IMR-90 (cell line): ENCODE measurements around the gene FUT6. TPM values are rescaled to one million over a fixed set of nuclear protein-coding genes. Genes with fewer than 3 reads are reported as not detected.

Experiments used
- ATAC-seq: fragments of 200-7000 bp; cut with Tn5 transposase; 2 replicates; pipeline ENCODE4 v1.9.1; 2020; ENCODE audit warnings: low read depth, mild to moderate bottlenecking, moderate library complexity
- BruUV-seq: library from RNA; stranded (reverse); fragments of 400-500 nt; replicated peaks from 2 replicates; lab custom pipeline; 2021; lab: Mats Ljungman, UMichigan
- CTCF ChIA-PET: fragments of 300-600 bp; formaldehyde crosslinking; extraction: SDS; loops from one replicate; lab custom pipeline; 2021; ENCODE audit warnings: antibody characterized with exemption; lab: Yijun Ruan, JAX
- POLR2A ChIA-PET: fragments of 300-600 bp; sonication (Branson Sonifier 250); formaldehyde crosslinking; loops from one replicate; lab custom pipeline; 2022; ENCODE audit warnings: antibody characterized with exemption; ENCODE audit not compliant: unreplicated experiment; lab: Charles Lee
- DNase-seq: peaks from one replicate; pipeline ENCODE4 v3.0.0; 2013
- H2AFZ ChIP-seq: replicated peaks from 2 replicates; pipeline ENCODE3; 2013; ENCODE audit warnings: low read length, mild to moderate bottlenecking; ENCODE audit not compliant: poor library complexity
- H2AK5ac ChIP-seq: 2 replicates; pipeline ENCODE4 v1.6.1; 2013; ENCODE audit warnings: low read depth, low read length, inconsistent platforms
- H2AK9ac ChIP-seq: replicated peaks from 2 replicates; pipeline ENCODE3; 2013; ENCODE audit warnings: mild to moderate bottlenecking, low read depth, low read length, moderate library complexity; ENCODE audit not compliant: poor library complexity
- H2BK120ac ChIP-seq: 2 replicates; pipeline ENCODE4 v1.6.1; 2013; ENCODE audit warnings: low read depth, low read length, inconsistent platforms
- H2BK15ac ChIP-seq: 3 replicates; pipeline ENCODE4 v1.6.1; 2013; ENCODE audit warnings: low read depth, low read length, inconsistent platforms
- H2BK20ac ChIP-seq: 2 replicates; pipeline ENCODE4 v1.6.1; 2013; ENCODE audit warnings: low read depth, mild to moderate bottlenecking, inconsistent platforms, low read length, moderate library complexity
- H2BK5ac ChIP-seq: 2 replicates; pipeline ENCODE4 v1.6.1; 2013; ENCODE audit warnings: mild to moderate bottlenecking, low read depth, low read length, inconsistent platforms; ENCODE audit not compliant: poor library complexity, severe bottlenecking
- H3K14ac ChIP-seq: replicated peaks from 2 replicates; pipeline ENCODE4 v1.6.1; 2013; ENCODE audit warnings: low read depth, low read length, inconsistent platforms
- H3K18ac ChIP-seq: 2 replicates; pipeline ENCODE4 v1.6.1; 2013; ENCODE audit warnings: low read depth, low read length, control low read depth
- H3K23ac ChIP-seq: 2 replicates; pipeline ENCODE4 v1.6.1; 2013; ENCODE audit warnings: low read depth, low read length, inconsistent platforms
- H3K27ac ChIP-seq: 2 replicates; pipeline ENCODE4 v1.5.1; 2013; ENCODE audit warnings: mild to moderate bottlenecking, control low read depth, low read length; ENCODE audit not compliant: insufficient read depth
- H3K27me3 ChIP-seq: 2 replicates; pipeline ENCODE4 v1.6.1; 2013; ENCODE audit warnings: low read length; ENCODE audit not compliant: control insufficient read depth, insufficient read depth
- H3K36me3 ChIP-seq: 2 replicates; pipeline ENCODE4 v1.6.1; 2013; ENCODE audit warnings: low read length, mixed read lengths; ENCODE audit not compliant: control insufficient read depth, insufficient read depth
- H3K4ac ChIP-seq: 2 replicates; pipeline ENCODE4 v1.6.1; 2013; ENCODE audit warnings: low read depth, low read length, inconsistent platforms
- H3K4me1 ChIP-seq: 2 replicates; pipeline ENCODE4 v1.6.1; 2013; ENCODE audit warnings: low read length, mixed read lengths; ENCODE audit not compliant: control insufficient read depth, insufficient read depth
- H3K4me2 ChIP-seq: 2 replicates; pipeline ENCODE4 v1.6.1; 2013; ENCODE audit warnings: low read depth, mild to moderate bottlenecking, control low read depth, low read length, moderate library complexity
- H3K4me3 ChIP-seq: 2 replicates; pipeline ENCODE4 v1.5.1; 2013; ENCODE audit warnings: low read depth, mild to moderate bottlenecking, control low read depth, low read length, moderate library complexity; ENCODE audit not compliant: insufficient read depth
- H3K56ac ChIP-seq: 2 replicates; pipeline ENCODE4 v1.6.1; 2013; ENCODE audit warnings: low read length, inconsistent platforms; ENCODE audit not compliant: insufficient read depth; ENCODE audit errors: extremely low read depth
- H3K79me1 ChIP-seq, 2 experiments: 2 replicates each; pipeline ENCODE4 v1.6.1; 2013; ENCODE audit warnings: low read length in 2 of 2, inconsistent platforms in 1 of 2, low read depth in 1 of 2
- H3K9ac ChIP-seq: 2 replicates; pipeline ENCODE4 v1.6.1; 2013; ENCODE audit warnings: low read depth, low read length, control low read depth
- H3K9me1 ChIP-seq: 2 replicates; pipeline ENCODE4 v1.6.1; 2013; ENCODE audit warnings: low read length, inconsistent platforms; ENCODE audit not compliant: insufficient read depth
- H3K9me3 ChIP-seq: 2 replicates; pipeline ENCODE4 v1.6.1; 2013; ENCODE audit warnings: low read length; ENCODE audit not compliant: control insufficient read depth, insufficient read depth
- H4K20me1 ChIP-seq: 2 replicates; pipeline ENCODE4 v1.6.1; 2013; ENCODE audit warnings: low read length, inconsistent platforms; ENCODE audit not compliant: insufficient read depth
- H4K5ac ChIP-seq: 2 replicates; pipeline ENCODE4 v1.6.1; 2013; ENCODE audit warnings: mild to moderate bottlenecking, low read depth, low read length, control low read depth
- H4K8ac ChIP-seq, 2 experiments: 2 replicates each; pipeline ENCODE4 v1.6.1; 2013; ENCODE audit warnings: low read depth in 2 of 2, low read length in 2 of 2, control low read depth in 1 of 2, inconsistent platforms in 1 of 2
- H4K91ac ChIP-seq: 2 replicates; pipeline ENCODE4 v1.6.1; 2013; ENCODE audit warnings: low read depth, low read length, inconsistent platforms; ENCODE audit not compliant: insufficient read depth
- BHLHE40 ChIP-seq: fragments of 150-350 bp; IDR thresholded peaks from 2 replicates; pipeline ENCODE4 v1.6.1; 2016; ENCODE audit warnings: mild to moderate bottlenecking, low read depth, low read length
- CEBPB ChIP-seq: IDR thresholded peaks from 2 replicates; pipeline ENCODE4 v1.6.1; 2012; ENCODE audit warnings: low read depth, low read length, improper control_type of control experiment
- CHD1 ChIP-seq: IDR thresholded peaks from 2 replicates; pipeline ENCODE4 v1.6.1; 2012; ENCODE audit warnings: low read depth, low read length, improper control_type of control experiment
- MAFK ChIP-seq: IDR thresholded peaks from 2 replicates; pipeline ENCODE4 v1.6.1; 2012; ENCODE audit warnings: low read depth, low read length, improper control_type of control experiment
- MXI1 ChIP-seq: IDR thresholded peaks from 2 replicates; pipeline ENCODE4 v1.6.1; 2012; ENCODE audit warnings: low read depth, mild to moderate bottlenecking, low read length, moderate library complexity, borderline replicate concordance
- NFE2L2 ChIP-seq: fragments of 150-350 bp; IDR thresholded peaks from 2 replicates; pipeline ENCODE4 v1.6.1; 2016; ENCODE audit warnings: low read depth, mild to moderate bottlenecking, low read length
- WGBS, 2 experiments: methylation state at CpG; one replicate each; pipeline versions ENCODE4 v1.1.5 to v1.1.7; 2013; ENCODE audit warnings: missing lambda C conversion rate in 2 of 2; ENCODE audit not compliant: insufficient read length in 1 of 2; ENCODE audit errors: extremely low coverage in 2 of 2; 5-methylcytosine and 5-hydroxymethylcytosine counted together
- dilution Hi-C: fragments of 300-500 bp; cut with HindIII; formaldehyde crosslinking; loops from one replicate; pipeline ENCODE4 v1.14.3; 2018; ENCODE audit warnings: low sequenced_read_pairs; ENCODE audit not compliant: unreplicated experiment
- in situ Hi-C: fragments of 300-500 bp; cut with MboI; formaldehyde crosslinking; loops from 3 replicates; pipeline ENCODE4 v1.14.3; 2019; ENCODE audit warnings: low sequenced_read_pairs, inconsistent platforms, mixed read lengths
- intact Hi-C: fragments of 100-400 bp; cut with micrococcal nuclease; formaldehyde crosslinking; loops from 2 replicates; pipeline ENCODE4 v1.10.0; 2022
- polyA plus RNA-seq, 3 experiments: library from polyadenylated mRNA; depleted of rRNA; stranded (reverse); fragments of >200 nt; gene quantifications; 2 replicates each; pipeline ENCODE4 v1.2.3, GENCODE V29; 2012; ENCODE audit warnings: low replicate concordance in 1 of 3
- total RNA-seq: library from RNA; depleted of rRNA; stranded (reverse); fragments of >200 nt; gene quantifications from 2 replicates; pipeline ENCODE4 v1.2.3, GENCODE V29; 2012
- TF ChIP-seq, protein P1 (sequence below): conservative IDR thresholded peaks from 2 replicates; pipeline ENCODE4 v1.5.1; 2012; ENCODE audit warnings: mild to moderate bottlenecking, low read depth, low read length, improper control_type of control experiment

Gene FUT6
- total and polyA plus RNA-seq, 2 of the 4 experiments (the other 2 are of a cell fraction) = not detected

DNA sequence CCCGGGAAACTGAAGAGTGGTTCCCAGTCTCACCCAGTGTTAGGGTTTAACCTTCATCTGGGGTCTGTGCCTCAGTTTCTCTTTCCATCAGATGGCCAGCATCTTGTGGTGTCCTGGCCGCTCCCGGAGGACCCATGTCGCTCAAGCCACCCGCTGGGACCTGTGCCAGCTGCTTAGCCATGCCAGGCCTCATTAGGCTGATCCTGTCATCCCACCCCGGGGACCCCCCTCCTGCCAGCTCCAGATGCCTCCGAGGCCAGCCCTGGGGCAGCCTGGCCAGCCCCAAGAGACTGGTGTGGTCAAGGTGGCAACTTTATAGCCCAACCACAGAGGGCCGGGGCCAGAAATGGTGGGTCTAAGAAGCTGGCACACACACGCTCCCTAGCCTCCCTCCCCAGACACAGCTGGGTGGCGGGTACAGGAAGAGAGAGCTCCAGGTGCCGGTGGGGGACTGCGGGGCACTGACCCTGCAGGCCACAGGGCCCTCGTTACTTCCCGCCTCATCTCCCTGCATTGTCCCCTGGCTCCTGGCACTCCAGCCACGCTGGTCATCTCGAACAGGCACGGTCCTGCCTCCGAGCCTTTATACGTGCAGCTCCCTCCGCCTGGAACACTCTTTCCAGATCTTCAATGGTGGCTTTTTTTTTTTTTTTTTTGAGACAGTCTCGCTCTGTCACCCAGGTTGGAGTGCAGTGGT lies 31.2 kb downstream of the FUT6 start:
- POLR2A ChIA-PET = interaction anchor here (0.6 kb wide), 1 partner anchor 200 kb away, joined by 4 read pairs; no protein-coding TSS in a partner anchor
- intact Hi-C loops = loop anchor here (10.0 kb wide), 1 partner anchor 157 kb away; no protein-coding TSS in a partner anchor

More for the DNA sequence above, 31.2 kb downstream of the FUT6 start:
- Histone ChIP-seq H2BK120ac (no peak overlapping the region), H3K9me1 (no peaks in the 10 kb centered on the region), H2BK20ac (no peak overlapping the region), H3K9me3 (no peaks in the 10 kb centered on the region), H3K4me1 (peaks cover 3% of the 10 kb centered on the region; the same call in 1 of the 2 replicates), H4K20me1 (no peaks in the 10 kb centered on the region), H3K79me1 (no peaks in the 10 kb centered on the region), H3K36me3 (no peaks in the 10 kb centered on the region), H2AK9ac (no peak overlapping the region), H2BK15ac (no peak overlapping the region), H3K18ac (no peak overlapping the region), H4K5ac (no peak overlapping the region), H3K14ac (no peak overlapping the region), H3K4ac (no peak overlapping the region), H3K27me3 (peaks cover 16% of the 10 kb centered on the region), H3K56ac (no peak overlapping the region), H3K23ac (no peak overlapping the region), H2AFZ (no peak overlapping the region), H3K9ac (no peak overlapping the region), H3K27ac (no peak overlapping the region), H4K8ac (no peak overlapping the region), H3K4me3 (no peak overlapping the region), H2BK5ac (no peak overlapping the region), H4K91ac (no peak overlapping the region), H3K4me2 (no peak overlapping the region), H2AK5ac (no peak overlapping the region)
- 92% methylated on average over 12 of the region's 21 CpGs; no CpG with 5 or more reads in 1 of the 2 experiments for WGBS, 2 experiments
- dilution Hi-C loops (no loop called here), in situ Hi-C loops (loop anchor here (10.0 kb wide), 1 partner anchor 217 kb away; no protein-coding TSS in a partner anchor)
- CTCF ChIA-PET = interaction anchor here (0.6 kb wide), 1 partner anchor 31 kb away, joined by 7 read pairs; no protein-coding TSS in a partner anchor
- no peak for DNase-seq
- no TSS peak for BruUV-seq
- TF ChIP-seq CEBPB (no peak), BHLHE40 (no peak), CHD1 (no peak), MXI1 (no peak), NFE2L2 (no peak), MAFK (no peak)
- TF ChIP-seq, protein P1, sequence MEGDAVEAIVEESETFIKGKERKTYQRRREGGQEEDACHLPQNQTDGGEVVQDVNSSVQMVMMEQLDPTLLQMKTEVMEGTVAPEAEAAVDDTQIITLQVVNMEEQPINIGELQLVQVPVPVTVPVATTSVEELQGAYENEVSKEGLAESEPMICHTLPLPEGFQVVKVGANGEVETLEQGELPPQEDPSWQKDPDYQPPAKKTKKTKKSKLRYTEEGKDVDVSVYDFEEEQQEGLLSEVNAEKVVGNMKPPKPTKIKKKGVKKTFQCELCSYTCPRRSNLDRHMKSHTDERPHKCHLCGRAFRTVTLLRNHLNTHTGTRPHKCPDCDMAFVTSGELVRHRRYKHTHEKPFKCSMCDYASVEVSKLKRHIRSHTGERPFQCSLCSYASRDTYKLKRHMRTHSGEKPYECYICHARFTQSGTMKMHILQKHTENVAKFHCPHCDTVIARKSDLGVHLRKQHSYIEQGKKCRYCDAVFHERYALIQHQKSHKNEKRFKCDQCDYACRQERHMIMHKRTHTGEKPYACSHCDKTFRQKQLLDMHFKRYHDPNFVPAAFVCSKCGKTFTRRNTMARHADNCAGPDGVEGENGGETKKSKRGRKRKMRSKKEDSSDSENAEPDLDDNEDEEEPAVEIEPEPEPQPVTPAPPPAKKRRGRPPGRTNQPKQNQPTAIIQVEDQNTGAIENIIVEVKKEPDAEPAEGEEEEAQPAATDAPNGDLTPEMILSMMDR = no peak
- no peak for ATAC-seq
